IMR-90 (cell line): ENCODE measurements around the gene NPC1. TPM values are rescaled to one million over a fixed set of nuclear protein-coding genes. Genes with fewer than 3 reads are reported as not detected.

Experiments used
- ATAC-seq: fragments of 200-7000 bp; cut with Tn5 transposase; 2 replicates; pipeline ENCODE4 v1.9.1; 2020; ENCODE audit warnings: low read depth, mild to moderate bottlenecking, moderate library complexity
- BruUV-seq: library from RNA; stranded (reverse); fragments of 400-500 nt; replicated peaks from 2 replicates; lab custom pipeline; 2021; lab: Mats Ljungman, UMichigan
- CTCF ChIA-PET: fragments of 300-600 bp; formaldehyde crosslinking; extraction: SDS; loops from one replicate; lab custom pipeline; 2021; ENCODE audit warnings: antibody characterized with exemption; lab: Yijun Ruan, JAX
- POLR2A ChIA-PET: fragments of 300-600 bp; sonication (Branson Sonifier 250); formaldehyde crosslinking; loops from one replicate; lab custom pipeline; 2022; ENCODE audit warnings: antibody characterized with exemption; ENCODE audit not compliant: unreplicated experiment; lab: Charles Lee
- DNase-seq: peaks from one replicate; pipeline ENCODE4 v3.0.0; 2013
- H2AFZ ChIP-seq: replicated peaks from 2 replicates; pipeline ENCODE3; 2013; ENCODE audit warnings: low read length, mild to moderate bottlenecking; ENCODE audit not compliant: poor library complexity
- H2AK5ac ChIP-seq: 2 replicates; pipeline ENCODE4 v1.6.1; 2013; ENCODE audit warnings: low read depth, low read length, inconsistent platforms
- H2AK9ac ChIP-seq: replicated peaks from 2 replicates; pipeline ENCODE3; 2013; ENCODE audit warnings: mild to moderate bottlenecking, low read depth, low read length, moderate library complexity; ENCODE audit not compliant: poor library complexity
- H2BK120ac ChIP-seq: 2 replicates; pipeline ENCODE4 v1.6.1; 2013; ENCODE audit warnings: low read depth, low read length, inconsistent platforms
- H2BK15ac ChIP-seq: 3 replicates; pipeline ENCODE4 v1.6.1; 2013; ENCODE audit warnings: low read depth, low read length, inconsistent platforms
- H2BK20ac ChIP-seq: 2 replicates; pipeline ENCODE4 v1.6.1; 2013; ENCODE audit warnings: low read depth, mild to moderate bottlenecking, inconsistent platforms, low read length, moderate library complexity
- H2BK5ac ChIP-seq: 2 replicates; pipeline ENCODE4 v1.6.1; 2013; ENCODE audit warnings: mild to moderate bottlenecking, low read depth, low read length, inconsistent platforms; ENCODE audit not compliant: poor library complexity, severe bottlenecking
- H3K14ac ChIP-seq: replicated peaks from 2 replicates; pipeline ENCODE4 v1.6.1; 2013; ENCODE audit warnings: low read depth, low read length, inconsistent platforms
- H3K18ac ChIP-seq: 2 replicates; pipeline ENCODE4 v1.6.1; 2013; ENCODE audit warnings: low read depth, low read length, control low read depth
- H3K23ac ChIP-seq: 2 replicates; pipeline ENCODE4 v1.6.1; 2013; ENCODE audit warnings: low read depth, low read length, inconsistent platforms
- H3K27ac ChIP-seq: 2 replicates; pipeline ENCODE4 v1.5.1; 2013; ENCODE audit warnings: mild to moderate bottlenecking, control low read depth, low read length; ENCODE audit not compliant: insufficient read depth
- H3K27me3 ChIP-seq: 2 replicates; pipeline ENCODE4 v1.6.1; 2013; ENCODE audit warnings: low read length; ENCODE audit not compliant: control insufficient read depth, insufficient read depth
- H3K36me3 ChIP-seq: 2 replicates; pipeline ENCODE4 v1.6.1; 2013; ENCODE audit warnings: low read length, mixed read lengths; ENCODE audit not compliant: control insufficient read depth, insufficient read depth
- H3K4ac ChIP-seq: 2 replicates; pipeline ENCODE4 v1.6.1; 2013; ENCODE audit warnings: low read depth, low read length, inconsistent platforms
- H3K4me1 ChIP-seq: 2 replicates; pipeline ENCODE4 v1.6.1; 2013; ENCODE audit warnings: low read length, mixed read lengths; ENCODE audit not compliant: control insufficient read depth, insufficient read depth
- H3K4me2 ChIP-seq: 2 replicates; pipeline ENCODE4 v1.6.1; 2013; ENCODE audit warnings: low read depth, mild to moderate bottlenecking, control low read depth, low read length, moderate library complexity
- H3K4me3 ChIP-seq: 2 replicates; pipeline ENCODE4 v1.5.1; 2013; ENCODE audit warnings: low read depth, mild to moderate bottlenecking, control low read depth, low read length, moderate library complexity; ENCODE audit not compliant: insufficient read depth
- H3K56ac ChIP-seq: 2 replicates; pipeline ENCODE4 v1.6.1; 2013; ENCODE audit warnings: low read length, inconsistent platforms; ENCODE audit not compliant: insufficient read depth; ENCODE audit errors: extremely low read depth
- H3K79me1 ChIP-seq, 2 experiments: 2 replicates each; pipeline ENCODE4 v1.6.1; 2013; ENCODE audit warnings: low read length in 2 of 2, inconsistent platforms in 1 of 2, low read depth in 1 of 2
- H3K9ac ChIP-seq: 2 replicates; pipeline ENCODE4 v1.6.1; 2013; ENCODE audit warnings: low read depth, low read length, control low read depth
- H3K9me1 ChIP-seq: 2 replicates; pipeline ENCODE4 v1.6.1; 2013; ENCODE audit warnings: low read length, inconsistent platforms; ENCODE audit not compliant: insufficient read depth
- H3K9me3 ChIP-seq: 2 replicates; pipeline ENCODE4 v1.6.1; 2013; ENCODE audit warnings: low read length; ENCODE audit not compliant: control insufficient read depth, insufficient read depth
- H4K20me1 ChIP-seq: 2 replicates; pipeline ENCODE4 v1.6.1; 2013; ENCODE audit warnings: low read length, inconsistent platforms; ENCODE audit not compliant: insufficient read depth
- H4K5ac ChIP-seq: 2 replicates; pipeline ENCODE4 v1.6.1; 2013; ENCODE audit warnings: mild to moderate bottlenecking, low read depth, low read length, control low read depth
- H4K8ac ChIP-seq, 2 experiments: 2 replicates each; pipeline ENCODE4 v1.6.1; 2013; ENCODE audit warnings: low read depth in 2 of 2, low read length in 2 of 2, control low read depth in 1 of 2, inconsistent platforms in 1 of 2
- H4K91ac ChIP-seq: 2 replicates; pipeline ENCODE4 v1.6.1; 2013; ENCODE audit warnings: low read depth, low read length, inconsistent platforms; ENCODE audit not compliant: insufficient read depth
- BHLHE40 ChIP-seq: fragments of 150-350 bp; IDR thresholded peaks from 2 replicates; pipeline ENCODE4 v1.6.1; 2016; ENCODE audit warnings: mild to moderate bottlenecking, low read depth, low read length
- CEBPB ChIP-seq: IDR thresholded peaks from 2 replicates; pipeline ENCODE4 v1.6.1; 2012; ENCODE audit warnings: low read depth, low read length, improper control_type of control experiment
- FOS ChIP-seq: fragments of 150-350 bp; IDR thresholded peaks from 2 replicates; pipeline ENCODE4 v1.6.1; 2016; ENCODE audit warnings: low read depth, low read length
- POLR2A ChIP-seq: IDR thresholded peaks from 2 replicates; pipeline ENCODE4 v1.6.1; 2012; ENCODE audit warnings: mild to moderate bottlenecking, low read depth, low read length
- RAD21 ChIP-seq: IDR thresholded peaks from 2 replicates; pipeline ENCODE4 v1.6.1; 2012; ENCODE audit warnings: low read length, improper control_type of control experiment
- RCOR1 ChIP-seq: IDR thresholded peaks from 2 replicates; pipeline ENCODE4 v1.6.1; 2012; ENCODE audit warnings: mild to moderate bottlenecking, low read length, improper control_type of control experiment; ENCODE audit not compliant: insufficient replicate concordance
- SMC3 ChIP-seq: fragments of 150-350 bp; IDR thresholded peaks from 2 replicates; pipeline ENCODE4 v1.6.1; 2016; ENCODE audit warnings: low read depth, mild to moderate bottlenecking, antibody characterized with exemption, low read length, moderate library complexity
- USF2 ChIP-seq: fragments of 150-350 bp; IDR thresholded peaks from 2 replicates; pipeline ENCODE4 v1.6.1; 2017; ENCODE audit warnings: mild to moderate bottlenecking, antibody characterized with exemption, low read length, low read depth
- WGBS, 2 experiments: methylation state at CpG; one replicate each; pipeline versions ENCODE4 v1.1.5 to v1.1.7; 2013; ENCODE audit warnings: missing lambda C conversion rate in 2 of 2; ENCODE audit not compliant: insufficient read length in 1 of 2; ENCODE audit errors: extremely low coverage in 2 of 2; 5-methylcytosine and 5-hydroxymethylcytosine counted together
- dilution Hi-C: fragments of 300-500 bp; cut with HindIII; formaldehyde crosslinking; loops from one replicate; pipeline ENCODE4 v1.14.3; 2018; ENCODE audit warnings: low sequenced_read_pairs; ENCODE audit not compliant: unreplicated experiment
- in situ Hi-C: fragments of 300-500 bp; cut with MboI; formaldehyde crosslinking; loops from 3 replicates; pipeline ENCODE4 v1.14.3; 2019; ENCODE audit warnings: low sequenced_read_pairs, inconsistent platforms, mixed read lengths
- intact Hi-C: fragments of 100-400 bp; cut with micrococcal nuclease; formaldehyde crosslinking; loops from 2 replicates; pipeline ENCODE4 v1.10.0; 2022
- polyA plus RNA-seq, 3 experiments: library from polyadenylated mRNA; depleted of rRNA; stranded (reverse); fragments of >200 nt; gene quantifications; 2 replicates each; pipeline ENCODE4 v1.2.3, GENCODE V29; 2012; ENCODE audit warnings: low replicate concordance in 1 of 3
- total RNA-seq: library from RNA; depleted of rRNA; stranded (reverse); fragments of >200 nt; gene quantifications from 2 replicates; pipeline ENCODE4 v1.2.3, GENCODE V29; 2012

The NPC1 gene
- total and polyA plus RNA-seq, 2 of the 4 experiments (the other 2 are of a cell fraction) = 7.5 to 7.9 TPM

DNA sequence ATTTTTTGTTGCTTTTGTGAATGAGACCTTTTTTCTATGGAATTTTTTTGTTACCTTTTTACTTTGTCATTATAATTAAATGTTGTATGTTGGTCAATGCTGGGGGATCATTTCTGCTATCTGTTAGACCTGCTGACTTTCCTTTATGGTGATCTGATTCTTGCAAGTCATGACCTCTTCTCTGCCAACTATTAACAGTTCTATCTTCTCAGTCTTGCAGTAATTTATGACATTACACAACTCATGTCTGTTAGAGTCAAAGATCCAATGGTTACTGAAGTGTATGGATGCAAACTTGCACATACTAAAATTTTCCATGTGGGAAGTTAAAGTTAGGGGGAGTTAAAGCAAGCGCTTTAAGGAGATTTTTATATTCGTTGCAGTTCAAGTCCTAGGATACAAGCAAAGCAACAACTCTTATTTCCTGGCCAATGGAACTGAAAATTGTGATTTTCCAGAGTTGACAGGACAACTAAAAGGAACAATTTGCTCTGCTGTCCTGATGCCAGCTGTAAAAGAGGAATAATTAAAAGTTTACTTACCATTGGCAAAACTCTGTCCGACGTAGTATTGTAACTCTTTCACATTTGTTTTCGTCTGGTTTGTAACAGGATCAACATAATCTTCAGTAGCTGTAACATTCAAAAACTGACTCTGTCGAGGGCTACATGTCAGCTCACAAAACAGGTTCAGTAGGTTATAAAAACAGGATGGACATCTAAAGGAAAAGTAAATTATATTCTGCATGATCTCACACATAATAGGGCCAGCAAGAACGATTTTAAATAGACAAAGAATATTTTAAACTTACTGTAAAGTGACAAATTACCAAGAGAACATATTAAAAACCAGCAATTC, 17.8 kb downstream of the NPC1 start:
- dilution Hi-C loops = no loop called here
- Histone ChIP-seq H3K27ac (no peak overlapping the region), H2BK15ac (no peak overlapping the region), H4K5ac (no peak overlapping the region), H3K18ac (no peak overlapping the region), H3K9me3 (no peaks in the 10 kb centered on the region), H3K9me1 (0 out of 2 replicates have a peak, but pooled peaks cover 3% of the 10 kb centered on the region), H2BK5ac (no peak overlapping the region), H3K14ac (no peak overlapping the region), H2BK120ac (no peak overlapping the region), H4K8ac (no peak overlapping the region), H3K27me3 (no peaks in the 10 kb centered on the region), H2BK20ac (no peak overlapping the region), H3K4me2 (no peak overlapping the region), H2AK9ac (no peak overlapping the region), H3K56ac (no peak overlapping the region), H4K20me1 (peaks cover 12% of the 10 kb centered on the region; the same call in 1 of the 2 replicates), H3K4ac (no peak overlapping the region), H3K9ac (no peak overlapping the region), H4K91ac (no peak overlapping the region), H3K4me3 (no peak overlapping the region), H2AK5ac (no peak overlapping the region), H3K79me1 (peaks cover 13 to 20% of the 10 kb centered on the region in 2 experiments), H2AFZ (no peak overlapping the region), H3K4me1 (no peaks in the 10 kb centered on the region; the same call in 1 of the 2 replicates), H3K36me3 (peaks cover 27% of the 10 kb centered on the region), H3K23ac (no peak overlapping the region)
- no peak for DNase-seq
- ATAC-seq = no peak
- in situ Hi-C loops = no loop called here
- intact Hi-C loops = no loop called here
- ChIA-PET POLR2A (no interaction called here), CTCF (no interaction called here)
- no peak for TF ChIP-seq FOS
- TF ChIP-seq BHLHE40 = no peak
- TF ChIP-seq SMC3 = no peak
- TF ChIP-seq POLR2A = no peak
- TF ChIP-seq RAD21 = no peak
- no peak for TF ChIP-seq RCOR1
- TF ChIP-seq CEBPB = no peak
- no peak for TF ChIP-seq USF2
- no CpG with 5 or more reads among the region's 7 CpGs for WGBS, 2 experiments
- BruUV-seq = no TSS peak
